Epithelial cell of esophagus (primary cell): ENCODE results near the gene TENM3.

Experiments
- DNase-seq: peaks from one replicate; pipeline ENCODE4 v3.0.0; 2010; ENCODE audit warnings: low read depth
- H3K4me3 ChIP-seq: 2 replicates; pipeline ENCODE4 v1.5.1; 2011; ENCODE audit warnings: mild to moderate bottlenecking, low read length, control low read depth
- CTCF ChIP-seq: IDR thresholded peaks from 2 replicates; pipeline ENCODE4 v1.5.1; 2011; ENCODE audit warnings: low read depth, mild to moderate bottlenecking, low read length, control low read depth, inconsistent platforms; ENCODE audit not compliant: insufficient read depth; ENCODE audit errors: missing control alignments

The TENM3 gene

GRCh38 chr4:182254026-182254780 lies 11.0 kb downstream of the TENM3 start:
- no peak for DNase-seq
- no peak overlapping the region for H3K4me3 ChIP-seq
- no peak for TF ChIP-seq CTCF

DNA sequence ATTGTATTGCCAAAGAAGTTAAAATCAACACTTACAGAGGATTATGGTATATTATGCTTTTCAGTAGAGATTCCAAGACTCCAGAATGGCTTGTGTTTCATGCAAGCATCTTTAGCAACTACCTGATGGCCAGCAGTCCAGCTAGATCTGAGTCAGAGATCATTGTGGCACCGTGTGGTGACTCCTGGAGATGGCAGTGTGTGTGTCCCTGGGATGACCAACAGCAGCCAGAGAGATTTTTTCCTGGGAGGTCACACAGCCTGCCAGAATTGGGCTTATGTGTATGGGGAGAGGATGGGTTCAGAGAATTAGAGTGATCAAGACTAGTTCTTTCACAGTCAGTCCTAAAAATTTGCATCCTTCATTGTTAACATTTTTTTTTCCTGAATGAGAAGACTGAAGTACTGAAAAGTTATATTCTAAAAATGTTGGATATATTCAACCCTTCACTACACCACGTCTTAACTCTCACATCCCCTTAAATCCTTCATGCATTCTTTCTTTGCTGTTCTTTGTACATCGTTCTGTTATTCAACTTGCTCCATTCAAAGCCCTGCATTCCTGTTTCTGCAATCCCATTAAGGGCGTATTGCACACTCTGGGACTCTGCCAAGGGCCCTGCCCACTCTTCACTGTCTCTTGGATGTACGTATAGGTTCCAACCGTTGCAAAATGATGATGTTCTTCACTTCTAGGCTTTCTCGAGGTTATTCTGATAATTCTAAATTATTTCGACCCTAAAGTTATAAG lies 12.4 kb downstream of the TENM3 start:
- no peak overlapping the region for H3K4me3 ChIP-seq
- no peak for TF ChIP-seq CTCF
- no peak for DNase-seq

GRCh38 chr4:182257016-182257415 lies 13.8 kb downstream of the TENM3 start:
- no peak overlapping the region for H3K4me3 ChIP-seq
- no peak for TF ChIP-seq CTCF
- no peak for DNase-seq

DNA sequence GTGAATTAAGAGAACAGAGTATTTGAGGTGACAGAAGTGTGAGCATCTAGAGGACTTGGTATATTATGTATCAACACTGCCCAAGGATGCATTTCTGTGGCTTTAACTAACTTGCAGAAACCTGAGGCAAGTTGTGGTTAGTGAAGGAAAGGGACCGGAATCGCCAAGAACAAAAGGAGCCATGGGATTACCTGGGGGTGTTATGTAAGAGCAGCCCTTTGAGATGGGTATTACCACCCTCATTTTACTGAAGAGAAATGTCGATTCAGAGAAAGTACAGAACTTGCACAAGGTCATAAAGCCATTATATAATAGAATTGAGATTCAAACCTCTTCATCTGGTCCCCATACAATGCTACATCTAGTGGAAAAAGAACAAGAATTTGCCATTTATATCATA lies 14.3 kb downstream of the TENM3 start:
- no peak for TF ChIP-seq CTCF
- H3K4me3 ChIP-seq, result no peak overlapping the region
- DNase-seq, result no peak

DNA sequence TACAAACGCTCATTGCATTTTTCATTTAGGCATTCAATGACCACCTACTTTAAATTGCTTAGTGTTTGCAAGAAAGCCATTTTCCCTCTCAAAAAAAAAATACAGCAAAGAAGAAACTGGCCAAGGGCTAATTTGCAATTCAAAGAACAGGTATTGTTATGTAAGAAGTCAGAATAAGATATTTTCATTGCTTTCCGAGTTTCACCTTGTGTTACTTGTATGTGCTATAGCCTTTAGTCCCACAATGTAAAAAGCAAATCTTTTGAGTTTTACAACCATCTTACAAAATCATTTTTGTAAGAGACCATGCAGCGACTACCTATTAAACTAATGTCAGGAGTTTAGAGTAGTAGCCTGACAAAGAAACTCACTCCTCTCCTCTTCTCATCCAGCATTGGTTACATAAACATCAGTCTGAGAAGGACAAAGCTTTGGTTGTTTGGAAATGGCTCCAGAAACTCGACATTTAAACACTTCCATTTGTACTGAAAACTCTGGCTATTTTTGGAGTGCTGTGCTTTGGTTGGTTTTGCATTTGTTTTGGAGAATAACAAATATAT lies 15.3 kb downstream of the TENM3 start:
- TF ChIP-seq CTCF, result no peak

GRCh38 chr4:182261651-182262223 lies 18.5 kb downstream of the TENM3 start:
- no peak for TF ChIP-seq CTCF
- H3K4me3 ChIP-seq, result no peak overlapping the region
- DNase-seq, result no peak

More for the DNA sequence above, 15.3 kb downstream of the TENM3 start:
- DNase-seq, result no peak
- no peak overlapping the region for H3K4me3 ChIP-seq
